Stomach smooth muscle (tissue), 2 donors: ENCODE results near the gene CEP19.
"Not testable (repeated sequence)": the region's sequence is repeated elsewhere in the genome, so short reads cannot be mapped to it uniquely, and the experiment has no call there.

Experiments used
- H3K27ac ChIP-seq: one replicate; pipeline ENCODE4 v1.7.0; 2013; ENCODE audit warnings: mild to moderate bottlenecking, low read length, inconsistent platforms
- H3K27me3 ChIP-seq, 2 donors: one replicate each; pipeline ENCODE4 v1.7.0; 2013; ENCODE audit warnings: low read length in 2 of 2; ENCODE audit not compliant: insufficient read depth in 2 of 2, control insufficient read depth in 1 of 2
- H3K36me3 ChIP-seq, 2 donors: one replicate each; pipeline ENCODE4 v1.7.0; 2013; ENCODE audit warnings: low read length in 2 of 2; ENCODE audit not compliant: control insufficient read depth in 2 of 2, insufficient read depth in 2 of 2
- H3K4me1 ChIP-seq: one replicate; pipeline ENCODE4 v1.7.0; 2013; ENCODE audit warnings: low read length; ENCODE audit not compliant: control insufficient read depth, insufficient read depth
- H3K4me3 ChIP-seq, 2 donors: one replicate each; pipeline ENCODE4 v1.7.0; 2013; ENCODE audit warnings: low read length in 2 of 2
- H3K9ac ChIP-seq, 2 donors: one replicate each; pipeline ENCODE4 v1.7.0; 2013; ENCODE audit warnings: low read length in 2 of 2, mild to moderate bottlenecking in 1 of 2
- H3K9me3 ChIP-seq, 2 donors: one replicate each; pipeline ENCODE4 v1.7.0; 2013; ENCODE audit warnings: low read length in 2 of 2; ENCODE audit not compliant: control insufficient read depth in 2 of 2
- donor health status: healthy.
- donor health status: Pancreatic carcinoma.

CEP19 gene

GRCh38 chr3:196711838-196712513 is at the start of gene CEP19, which contains the start of gene PIGX:
TSS of gene CEP19 (minus strand) at chr3:196712250. CDS start at chr3:196708657, 3,593 bp downstream.
TSS of gene PIGX (plus strand) at chr3:196712377.
- H3K4me3 ChIP-seq: peak within 1 kb of the TSS; percentile 91 to 93
- H3K9me3 ChIP-seq: no peaks in the 10 kb centered on the region
- H3K27ac ChIP-seq: peak within 1 kb of the TSS; percentile 80
- peak within 1 kb of the TSS; percentile 84 to 85 for H3K9ac ChIP-seq
- H3K27me3 ChIP-seq: no peaks in the 10 kb centered on the region
- no peaks in the 10 kb centered on the region for H3K36me3 ChIP-seq
- H3K4me1 ChIP-seq: peaks cover 16% of the 10 kb centered on the region

- H3K9me3 ChIP-seq: peaks cover 3 to 7% of the 10 kb centered on the region in 2 donors
- H3K36me3 ChIP-seq: no peaks in the 10 kb centered on the region
- no peaks in the 10 kb centered on the region for H3K27me3 ChIP-seq
- H3K9ac ChIP-seq: no peak overlapping the region
- no peak overlapping the region for H3K27ac ChIP-seq
- no peak overlapping the region for H3K4me3 ChIP-seq
- H3K4me1 ChIP-seq: no peaks in the 10 kb centered on the region
Measured at GRCh38 chr3:196757876-196758739, 46.1 kb upstream of the CEP19 start.

GRCh38 chr3:196756732-196757131 is 44.7 kb upstream of the CEP19 start:
- H3K4me1 ChIP-seq: no peaks in the 10 kb centered on the region
- H3K27ac ChIP-seq: no peak overlapping the region
- no peaks in the 10 kb centered on the region for H3K36me3 ChIP-seq
- H3K9ac ChIP-seq: no peak overlapping the region
- no peak overlapping the region for H3K4me3 ChIP-seq
- no peaks in the 10 kb centered on the region for H3K27me3 ChIP-seq
- H3K9me3 ChIP-seq: peaks cover 3 to 7% of the 10 kb centered on the region in 2 donors

- no peak overlapping the region for H3K9ac ChIP-seq
- H3K27me3 ChIP-seq: no peaks in the 10 kb centered on the region
- H3K9me3 ChIP-seq: peaks cover 3 to 7% of the 10 kb centered on the region in 2 donors
- no peak overlapping the region for H3K27ac ChIP-seq
- H3K4me1 ChIP-seq: no peaks in the 10 kb centered on the region
- H3K4me3 ChIP-seq: no peak overlapping the region
- H3K36me3 ChIP-seq: peaks cover 0 to under 1% of the 10 kb centered on the region in 2 donors
Measured at GRCh38 chr3:196754091-196754981, 42.3 kb upstream of the CEP19 start.

- peaks cover 3 to 7% of the 10 kb centered on the region in 2 donors for H3K9me3 ChIP-seq
- no peak overlapping the region for H3K27ac ChIP-seq
- H3K36me3 ChIP-seq: peaks cover 0 to 2% of the 10 kb centered on the region in 2 donors
Measured at GRCh38 chr3:196753201-196753600, 41.2 kb upstream of the CEP19 start.

GRCh38 chr3:196749125-196749524 is 37.1 kb upstream of the CEP19 start:
- Histone ChIP-seq H3K9ac (no peak overlapping the region), H3K4me3 (no peak overlapping the region), H3K4me1 (no peaks in the 10 kb centered on the region), H3K27ac (no peak overlapping the region), H3K9me3 (no peaks in the 10 kb centered on the region), H3K27me3 (no peaks in the 10 kb centered on the region), H3K36me3 (peaks cover 0 to 2% of the 10 kb centered on the region in 2 donors)

More at GRCh38 chr3:196753201-196753600, 41.2 kb upstream of the CEP19 start:
- no peaks in the 10 kb centered on the region for H3K27me3 ChIP-seq
- no peaks in the 10 kb centered on the region for H3K4me1 ChIP-seq
- H3K9ac ChIP-seq: no peak overlapping the region
- no peak overlapping the region for H3K4me3 ChIP-seq

GRCh38 chr3:196743569-196743968 is 31.5 kb upstream of the CEP19 start:
- not testable (repeated sequence) for H3K4me1 ChIP-seq, H3K9me3 ChIP-seq, H3K27ac ChIP-seq, H3K9ac ChIP-seq, H3K27me3 ChIP-seq, H3K36me3 ChIP-seq, H3K4me3 ChIP-seq

GRCh38 chr3:196741249-196741889 is 29.3 kb upstream of the CEP19 start:
- Histone ChIP-seq H3K4me1 (peaks cover 7% of the 10 kb centered on the region), H3K36me3 (no peaks in the 10 kb centered on the region), H3K27ac (peak overlapping the region; percentile 92), H3K9ac (peak overlapping the region; percentile 95 to 97), H3K4me3 (peak overlapping the region; percentile 89 to 90), H3K9me3 (no peaks in the 10 kb centered on the region), H3K27me3 (no peaks in the 10 kb centered on the region)

- peak overlapping the region; percentile 95 to 97 for H3K9ac ChIP-seq
- peaks cover 7% of the 10 kb centered on the region for H3K4me1 ChIP-seq
Measured at GRCh38 chr3:196740481-196741248, 28.6 kb upstream of the CEP19 start.

More at GRCh38 chr3:196740481-196741248, 28.6 kb upstream of the CEP19 start:
- peak overlapping the region; percentile 89 to 90 for H3K4me3 ChIP-seq
- H3K27ac ChIP-seq: peak overlapping the region; percentile 92
- no peaks in the 10 kb centered on the region for H3K36me3 ChIP-seq
- H3K9me3 ChIP-seq: no peaks in the 10 kb centered on the region
- H3K27me3 ChIP-seq: no peaks in the 10 kb centered on the region
